NCI-H2227 treated with DMSO at 0.1 percent for 48 hours (cell line): ENCODE results near the gene AQP10.
"Not testable (repeated sequence)": the region's sequence is repeated elsewhere in the genome, so short reads cannot be mapped to it uniquely, and the experiment has no call there.

ENCODE experiments used
- DNase-seq: peaks from one replicate; lab custom pipeline; 2025; lab: John Stamatoyannopoulos, UW

The AQP10 gene

GRCh38 chr1:154320882-154321608, at the start of gene AQP10:
Gene AQP10, plus strand, starts transcription at chr1:154321093. Its CDS starts 63 bp downstream, at chr1:154321156.
- DNase-seq = no peak

GRCh38 chr1:154272217-154272998, 48.5 kb upstream of the AQP10 start, which contains the start of gene HAX1:
Gene HAX1, plus strand, starts transcription at chr1:154272629. Its CDS starts 95 bp downstream, at chr1:154272724.
- DNase-seq = peak; percentile 91

GRCh38 chr1:154272999-154273563, 47.8 kb upstream of the AQP10 start:
- no peak for DNase-seq

- no peak for DNase-seq
Measured at GRCh38 chr1:154276797-154277196, 44.1 kb upstream of the AQP10 start.

- DNase-seq = not testable (repeated sequence)
Measured at GRCh38 chr1:154287591-154287990, 33.3 kb upstream of the AQP10 start.

GRCh38 chr1:154288661-154289060, 32.2 kb upstream of the AQP10 start:
- no peak for DNase-seq

GRCh38 chr1:154290921-154291320, 30.0 kb upstream of the AQP10 start:
- no peak for DNase-seq

GRCh38 chr1:154295408-154296235, 25.3 kb upstream of the AQP10 start:
- peak; percentile 10 for DNase-seq

- no peak for DNase-seq
Measured at GRCh38 chr1:154301582-154301981, 19.3 kb upstream of the AQP10 start.

- no peak for DNase-seq
Measured at GRCh38 chr1:154304664-154305337, 16.1 kb upstream of the AQP10 start.

- no peak for DNase-seq
Measured at GRCh38 chr1:154306151-154306550, 14.7 kb upstream of the AQP10 start.

- not testable (repeated sequence) for DNase-seq
Measured at GRCh38 chr1:154307670-154308270, 13.1 kb upstream of the AQP10 start.

- not testable (repeated sequence) for DNase-seq
Measured at GRCh38 chr1:154309136-154309535, 11.8 kb upstream of the AQP10 start.

GRCh38 chr1:154312229-154313065, 8.4 kb upstream of the AQP10 start:
- DNase-seq = not testable (repeated sequence)

GRCh38 chr1:154313066-154313356, 7.9 kb upstream of the AQP10 start:
- no peak for DNase-seq

GRCh38 chr1:154314226-154314625, 6.7 kb upstream of the AQP10 start:
- DNase-seq = not testable (repeated sequence)

GRCh38 chr1:154316704-154317103, 4.2 kb upstream of the AQP10 start:
- no peak for DNase-seq

- DNase-seq = no peak
Measured at GRCh38 chr1:154318386-154318785, 2.5 kb upstream of the AQP10 start.

GRCh38 chr1:154321609-154321934, 679 bp downstream of the AQP10 start:
- not testable (repeated sequence) for DNase-seq

- DNase-seq = no peak
Measured at GRCh38 chr1:154323493-154323892, 2.6 kb downstream of the AQP10 start.
